GM18951 (cell line): ENCODE data around the gene S100A16.
"Not testable (repeated sequence)": the region's sequence is repeated elsewhere in the genome, so short reads cannot be mapped to it uniquely, and the experiment has no call there.

Experiments used
- POLR2A ChIP-seq: IDR thresholded peaks from 4 replicates; pipeline ENCODE4 v1.6.1; 2011; ENCODE audit warnings: mild to moderate bottlenecking; ENCODE audit not compliant: insufficient read length, insufficient read depth; ENCODE audit errors: extremely low read depth
- in situ Hi-C: fragments of 300-500 bp; cut with MboI; formaldehyde crosslinking; loops from one replicate; pipeline ENCODE4 v1.12.0; 2022; ENCODE audit warnings: low sequenced_read_pairs, mixed read lengths, inconsistent platforms; ENCODE audit not compliant: unreplicated experiment

S100A16 gene

DNA sequence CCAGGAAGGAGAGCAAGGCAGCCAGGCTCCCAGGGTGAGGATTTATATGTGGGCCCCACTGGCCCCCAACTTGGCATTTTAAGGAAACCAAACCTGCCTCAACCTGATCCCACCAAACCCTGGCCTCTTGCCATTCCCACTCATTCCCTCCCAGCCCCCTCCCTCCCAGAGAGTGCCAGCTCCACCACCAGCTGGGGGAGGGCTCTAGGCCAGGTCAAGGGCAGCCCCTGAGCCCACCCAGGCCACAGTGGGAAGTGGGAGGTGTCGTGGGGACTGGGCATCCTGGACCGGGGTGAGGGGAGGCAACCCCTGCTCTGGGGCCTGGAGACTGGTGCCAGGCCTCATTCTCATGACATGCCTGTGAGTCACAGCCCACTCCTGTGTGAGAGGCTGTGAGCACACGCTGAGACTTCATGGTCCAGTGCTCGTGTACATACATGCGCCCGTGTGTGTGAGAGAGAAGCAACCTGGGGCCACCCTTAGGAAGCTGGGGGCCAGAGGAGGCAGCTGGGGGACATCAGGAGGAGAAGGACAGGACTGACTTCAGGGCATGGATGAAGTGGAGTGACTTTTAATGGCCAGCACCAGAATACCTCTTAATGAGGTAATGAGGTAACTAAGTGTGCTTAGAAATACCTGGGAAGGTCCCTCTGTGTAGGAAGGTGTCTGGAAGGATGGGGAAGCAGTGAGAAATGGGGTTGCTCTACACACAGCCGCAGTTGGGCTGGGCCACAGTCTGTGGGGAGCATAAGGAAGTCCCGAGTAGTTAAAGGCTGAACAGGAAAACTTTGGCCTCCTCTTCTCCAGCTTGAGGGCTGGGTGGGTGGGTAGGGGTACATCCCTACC, 47.2 kb downstream of the S100A16 start, which contains the start of gene S100A2:
TSS of gene S100A2 (minus strand) at position 316 of the 846 bp plus-strand sequence. CDS start 1,967 bp downstream, outside the sequence.
- no peak for TF ChIP-seq POLR2A
- in situ Hi-C loops: no loop called here

GRCh38 chr1:153563991-153564390, 48.9 kb downstream of the S100A16 start:
- no peak for TF ChIP-seq POLR2A
- in situ Hi-C loops: no loop called here

GRCh38 chr1:153563483-153563901, 49.4 kb downstream of the S100A16 start:
- TF ChIP-seq POLR2A: no peak
- in situ Hi-C loops: no loop called here

DNA sequence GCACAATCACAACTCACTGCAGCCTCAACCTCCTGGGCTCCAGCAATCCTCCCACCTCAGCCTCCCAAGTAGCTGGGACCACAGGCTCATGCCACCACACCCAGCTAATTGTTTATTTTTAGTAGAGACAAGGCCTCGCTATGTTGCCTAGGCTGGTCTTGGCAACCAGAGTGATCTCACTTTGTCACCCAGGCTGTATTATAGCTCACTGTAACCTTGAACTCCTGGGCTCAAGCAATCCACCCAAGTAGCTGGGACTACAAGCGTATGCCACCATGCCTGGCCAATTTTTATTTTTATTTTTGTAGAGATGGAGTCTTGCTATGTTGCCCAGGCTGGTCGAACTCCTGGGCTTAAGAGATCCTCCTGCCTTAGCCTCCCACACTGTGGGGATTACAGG, 50.9 kb downstream of the S100A16 start:
- in situ Hi-C loops: not testable (repeated sequence)

DNA sequence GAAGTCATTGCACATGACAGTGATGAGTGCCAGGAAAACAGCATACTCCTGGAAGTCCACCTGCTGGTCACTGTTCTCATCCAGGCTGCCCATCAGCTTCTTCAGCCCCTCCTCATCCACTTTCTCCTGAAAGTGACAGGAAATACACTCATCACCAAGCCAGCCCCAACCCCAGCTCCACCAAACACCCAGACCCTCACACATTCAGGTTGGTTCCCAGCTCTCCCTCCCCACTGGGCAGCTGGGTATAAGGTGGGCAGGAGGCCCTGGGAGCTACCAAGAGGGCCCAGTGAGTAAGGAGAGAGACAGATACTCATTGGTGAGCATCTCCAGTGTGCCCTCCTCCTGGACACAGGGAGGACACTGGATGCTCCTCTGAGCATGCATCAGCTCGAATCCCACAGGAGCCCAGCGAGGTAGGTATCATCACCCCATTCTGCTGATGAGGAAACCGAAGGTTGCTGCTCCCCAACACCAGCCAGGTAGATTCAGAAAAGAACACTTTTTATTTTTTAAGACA, 51.4 kb downstream of the S100A16 start:
- no peak for TF ChIP-seq POLR2A
- in situ Hi-C loops: no loop called here

DNA sequence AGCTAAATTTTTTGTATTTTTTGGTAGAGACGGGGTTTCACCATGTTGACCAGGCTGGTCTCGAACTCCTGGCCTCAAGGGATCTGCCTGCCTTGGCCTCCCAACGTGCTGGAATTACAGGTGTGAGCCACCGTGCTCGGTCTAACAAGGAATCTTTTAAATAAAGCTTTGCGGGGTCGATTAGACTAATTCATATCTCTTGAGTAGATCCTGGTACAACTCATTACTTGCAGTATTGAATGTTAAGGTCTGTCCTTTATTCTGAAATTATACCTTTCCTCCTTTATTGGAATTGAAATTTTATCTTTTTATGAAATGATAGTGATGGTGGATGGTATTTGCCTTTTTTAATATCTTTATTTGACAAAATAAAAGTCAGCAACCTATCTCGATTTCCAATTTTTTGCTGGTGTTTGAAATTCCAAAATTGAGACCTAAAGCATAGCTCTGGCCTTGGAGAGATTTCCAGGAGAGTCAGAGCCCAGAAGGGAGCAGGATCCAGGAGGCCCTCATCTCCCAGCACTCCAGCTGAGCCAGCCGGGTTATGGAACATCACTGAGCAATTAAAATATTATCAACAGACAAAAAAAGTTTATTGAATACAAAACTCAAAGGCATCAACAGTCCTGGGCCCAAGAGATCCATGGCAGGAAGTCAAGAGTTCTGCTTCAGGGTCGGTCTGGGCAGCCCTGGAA, 52.0 kb downstream of the S100A16 start:
- in situ Hi-C loops: no loop called here
- TF ChIP-seq POLR2A: no peak

DNA sequence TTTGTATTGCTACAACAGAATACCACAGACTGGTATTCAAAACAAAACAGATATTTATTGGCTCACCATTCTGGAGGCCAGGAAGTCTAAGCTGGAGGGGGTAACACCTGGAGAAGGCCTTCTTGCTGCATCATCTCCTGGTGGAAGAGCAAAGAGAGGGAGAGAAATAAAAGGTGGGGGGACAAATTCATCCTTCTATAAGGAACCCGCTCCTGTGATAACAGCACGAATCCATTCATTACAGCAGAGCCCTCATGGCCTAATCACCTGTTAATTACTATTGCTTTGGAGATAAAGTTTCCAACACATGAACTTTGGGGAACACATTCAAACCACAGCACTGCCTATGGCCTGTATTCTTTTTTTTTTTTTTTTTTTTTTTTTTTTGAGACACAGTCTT, 52.7 kb downstream of the S100A16 start:
- TF ChIP-seq POLR2A: no peak
- in situ Hi-C loops: no loop called here

DNA sequence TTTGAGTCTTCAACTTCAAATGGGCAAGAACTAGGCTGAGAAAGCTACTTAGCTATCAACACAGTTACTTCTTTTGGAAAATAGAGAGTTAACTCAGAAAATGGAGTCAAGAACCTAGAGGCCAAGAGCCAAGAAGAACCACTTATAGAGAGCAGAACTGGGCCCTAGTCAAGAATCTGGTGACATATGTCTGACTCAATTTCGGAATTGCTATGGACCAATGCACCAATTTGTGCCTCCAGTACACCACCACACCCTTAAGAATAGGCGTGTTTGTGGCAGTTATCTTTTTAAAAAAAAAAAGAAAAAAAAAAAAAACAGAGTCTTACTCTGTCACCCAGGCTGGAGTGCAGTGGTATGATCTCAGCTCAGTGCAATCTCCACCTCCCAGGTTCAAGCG, 55.1 kb downstream of the S100A16 start:
- in situ Hi-C loops: loop anchor here (5.0 kb wide), 1 partner anchor 41 kb away; no protein-coding TSS in a partner anchor

More for the DNA sequence above, 55.1 kb downstream of the S100A16 start:
- no peak for TF ChIP-seq POLR2A
